NCI-H146 treated with DMSO at 0.1 percent for 48 hours (cell line): ENCODE results near the gene TTC7B.

Source experiments
- DNase-seq: peaks from one replicate; lab custom pipeline; 2025; ENCODE audit not compliant: unreplicated experiment; lab: John Stamatoyannopoulos, UW

TTC7B gene

DNA sequence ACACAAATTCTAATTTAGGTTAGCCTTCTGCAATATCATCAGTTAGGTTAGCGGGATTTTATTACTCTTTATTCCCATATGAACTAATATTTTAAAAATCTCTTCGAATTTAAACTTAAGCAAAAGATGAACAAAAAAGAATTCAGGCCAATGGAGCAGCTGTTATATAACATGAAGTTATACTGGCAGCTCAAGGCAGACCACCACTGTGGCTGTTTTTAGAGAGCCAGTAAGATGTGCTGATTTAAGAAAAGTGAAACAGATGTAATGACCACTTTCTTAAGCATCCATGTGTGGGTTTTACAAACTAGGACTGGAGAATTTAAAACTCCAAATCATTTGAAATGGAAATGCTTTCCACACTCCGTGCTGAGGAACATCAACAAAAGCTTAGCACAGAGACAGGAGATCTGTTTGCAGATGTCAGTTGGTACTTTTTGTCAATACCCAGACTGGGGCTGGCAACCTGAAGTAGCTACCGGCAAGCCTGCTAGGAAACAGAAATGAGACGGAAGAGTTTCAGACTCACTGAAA, 164.9 kb downstream of the TTC7B start:
- no peak for DNase-seq

DNA sequence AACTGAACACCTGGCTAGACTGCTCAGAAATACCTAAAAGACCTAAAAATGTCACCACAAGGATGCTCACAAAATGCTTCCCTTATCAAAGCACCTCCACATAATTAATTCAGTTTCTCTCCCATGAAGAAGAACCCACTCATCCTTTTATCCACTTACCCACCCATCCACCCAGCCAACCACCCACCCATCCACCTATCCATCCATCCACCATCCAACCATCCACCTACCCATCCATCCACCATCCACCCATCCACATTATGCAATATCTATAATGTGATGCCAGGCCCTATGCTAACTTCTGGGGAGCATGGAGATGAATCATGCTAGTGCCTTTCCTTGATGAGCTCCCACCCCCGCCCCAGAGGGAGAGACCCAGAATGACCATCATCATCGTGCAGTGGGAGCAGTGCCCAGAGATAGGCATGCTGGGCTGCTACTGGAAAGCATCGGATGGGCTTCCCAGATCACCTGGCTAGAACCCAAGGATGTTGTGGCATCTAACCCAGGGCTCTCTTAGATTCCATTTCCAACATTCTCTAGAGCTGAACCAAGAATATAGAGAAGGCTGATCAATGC, 166.6 kb downstream of the TTC7B start:
- DNase-seq = no peak

DNA sequence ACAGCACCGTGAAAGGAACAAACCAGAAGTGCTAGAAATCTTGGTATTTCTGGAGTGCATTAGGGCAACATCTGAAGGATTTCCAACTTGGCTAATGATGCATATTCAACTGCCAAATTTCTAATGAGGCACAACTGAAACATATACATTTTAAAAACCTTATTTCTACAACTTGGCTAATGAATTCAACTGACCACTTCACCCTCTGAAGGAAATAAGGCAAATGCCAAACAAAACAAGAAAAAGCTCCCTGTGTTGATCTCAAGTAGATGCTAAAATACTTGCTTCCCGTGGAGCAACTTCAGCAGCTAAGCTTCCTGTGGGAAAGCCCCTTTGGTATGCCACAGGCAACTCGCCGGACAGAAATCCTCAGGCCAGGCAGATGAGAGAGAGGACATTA, 167.1 kb downstream of the TTC7B start:
- no peak for DNase-seq

DNA sequence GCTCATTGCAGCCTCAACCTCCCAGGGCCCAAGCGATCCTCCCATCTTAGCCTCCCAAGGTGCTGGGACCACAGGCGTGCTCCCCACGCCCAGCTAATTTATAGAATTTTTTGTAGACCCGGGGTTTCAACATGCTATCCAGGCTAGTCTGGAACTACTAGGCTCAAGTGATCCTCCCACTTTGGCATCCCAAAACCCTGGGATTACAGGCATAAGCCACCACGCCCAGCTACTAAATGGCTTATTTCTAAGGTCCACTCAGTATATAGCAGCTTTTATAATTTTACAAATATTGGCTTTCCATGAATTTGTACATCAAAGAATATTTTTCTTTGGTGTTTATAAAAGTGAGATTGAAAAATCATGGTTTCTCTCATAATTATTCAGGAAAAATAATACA, 167.8 kb downstream of the TTC7B start:
- no peak for DNase-seq

DNA sequence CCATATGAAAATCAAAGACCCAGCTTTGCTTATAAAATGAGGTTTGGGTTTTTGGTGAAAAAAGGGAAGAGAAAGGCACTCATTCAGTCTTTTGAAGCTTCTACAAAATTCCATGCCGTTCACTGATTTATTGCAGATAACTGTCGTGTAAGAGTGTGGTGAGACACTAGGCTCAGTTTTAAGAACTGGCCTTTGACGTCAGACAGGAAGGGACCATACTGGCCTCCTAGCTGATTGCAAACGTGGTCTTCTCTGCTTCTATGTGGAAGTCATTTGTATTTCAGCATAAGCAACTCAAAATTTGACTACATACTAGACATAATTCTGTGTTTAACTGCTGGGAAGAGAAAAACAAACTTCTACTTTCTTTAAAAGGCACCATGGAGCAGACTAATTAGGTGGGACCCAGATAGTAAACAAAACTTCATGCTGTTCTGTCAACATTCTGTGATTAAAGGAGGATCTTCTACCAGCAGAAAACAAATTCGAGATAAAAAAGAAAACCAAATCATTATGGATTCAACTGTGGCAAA, 168.7 kb downstream of the TTC7B start:
- no peak for DNase-seq

DNA sequence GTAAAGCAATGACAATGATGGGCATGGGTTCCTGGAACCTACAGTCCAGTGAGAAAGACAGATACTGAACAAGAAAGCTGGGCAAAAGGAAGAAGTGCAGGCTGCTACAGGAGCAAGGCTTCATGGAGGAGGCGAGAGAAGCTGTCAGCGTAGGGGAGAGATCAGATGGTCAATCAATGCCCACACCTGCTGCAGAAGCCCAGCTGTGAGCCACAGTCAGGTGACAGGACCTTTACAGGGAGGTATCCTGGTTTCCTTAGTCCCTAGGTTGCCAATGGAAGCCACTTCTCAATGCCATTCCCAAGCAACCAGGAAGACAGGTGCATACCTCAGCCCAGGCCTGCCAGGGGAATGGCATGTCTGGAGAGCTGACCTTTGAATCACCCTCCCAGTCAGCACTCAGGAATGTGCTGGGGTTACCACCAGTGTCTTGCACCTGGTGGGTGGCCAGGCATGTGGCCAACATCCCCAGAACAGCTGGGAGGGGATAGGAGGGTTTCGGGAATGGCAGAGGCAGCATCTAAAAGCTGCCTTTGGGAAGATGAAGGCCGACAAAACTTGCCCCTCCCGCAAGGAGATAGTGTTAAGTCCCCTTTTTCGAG, 170.3 kb downstream of the TTC7B start:
- no peak for DNase-seq

DNA sequence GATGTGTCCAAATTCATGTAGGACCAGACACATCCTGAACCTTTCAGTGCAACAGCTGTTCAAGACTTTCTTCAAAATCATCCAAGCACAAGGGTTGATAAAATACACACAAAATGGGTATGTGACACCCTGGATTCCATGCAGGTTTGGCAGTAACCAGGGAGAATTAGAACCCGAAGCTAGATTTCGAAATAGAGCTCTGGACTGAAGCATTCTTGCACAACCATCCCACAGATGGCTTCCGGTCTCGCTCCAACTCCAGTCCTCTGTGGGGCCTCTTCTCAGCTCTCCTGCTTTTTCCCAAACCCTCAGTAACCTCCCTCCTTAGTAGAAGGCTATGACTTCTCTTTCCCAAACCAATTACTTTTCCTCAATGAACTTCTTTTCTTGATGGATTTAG, 171.3 kb downstream of the TTC7B start:
- no peak for DNase-seq

DNA sequence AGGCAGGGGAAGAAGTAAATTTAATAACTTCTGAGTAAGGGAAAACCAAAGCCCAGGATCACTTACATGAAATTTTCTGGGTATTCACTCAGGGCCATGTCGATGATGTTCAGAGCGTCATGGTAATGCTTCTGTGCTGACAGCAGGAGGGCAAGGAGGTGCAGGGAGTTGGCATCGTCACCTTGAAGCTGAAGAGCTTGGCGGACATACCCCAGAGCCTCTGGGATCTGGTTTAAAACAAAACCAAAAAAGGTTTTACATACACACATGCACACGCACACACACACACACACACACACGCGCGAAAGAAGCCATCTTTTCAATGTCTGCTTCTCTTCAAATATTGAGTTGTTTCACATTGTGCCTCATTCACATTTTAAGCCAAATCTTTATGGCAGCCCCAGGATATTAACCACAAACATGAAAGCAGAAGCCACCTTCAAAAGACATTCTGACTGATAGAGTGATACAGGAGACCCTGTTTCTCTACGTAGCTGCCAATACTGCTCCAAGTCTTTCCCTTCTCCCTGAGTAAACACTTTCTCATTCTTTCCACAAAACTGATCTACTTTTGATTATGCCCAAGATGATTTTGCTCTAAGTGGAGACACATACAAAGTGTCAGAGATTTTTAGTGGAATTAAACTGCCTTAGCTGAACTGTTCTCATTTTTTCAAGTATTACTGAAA, 172.1 kb downstream of the TTC7B start:
- DNase-seq = no peak

DNA sequence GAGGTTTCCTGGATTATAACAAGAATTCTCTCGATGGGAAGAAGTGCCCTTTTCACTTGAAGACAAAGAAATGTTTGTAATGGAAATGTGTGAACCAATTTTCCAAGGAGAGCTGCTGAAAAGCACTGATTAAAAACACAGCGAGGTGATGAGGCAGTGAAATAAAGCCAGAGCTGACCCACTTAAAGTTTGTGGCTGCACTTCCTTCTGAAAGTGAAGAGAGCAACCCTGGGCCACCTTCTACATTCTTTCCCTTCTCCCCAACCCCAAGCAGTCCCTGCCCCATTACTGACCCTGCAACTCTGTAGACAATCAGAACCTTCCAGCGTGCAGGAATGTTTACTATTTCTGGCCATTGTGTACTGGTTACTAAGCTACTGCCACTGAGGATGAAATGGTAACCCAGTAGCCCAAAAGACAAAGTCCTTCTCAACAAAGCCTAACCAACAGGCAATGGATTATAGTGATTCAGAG, 173.9 kb downstream of the TTC7B start:
- no peak for DNase-seq

DNA sequence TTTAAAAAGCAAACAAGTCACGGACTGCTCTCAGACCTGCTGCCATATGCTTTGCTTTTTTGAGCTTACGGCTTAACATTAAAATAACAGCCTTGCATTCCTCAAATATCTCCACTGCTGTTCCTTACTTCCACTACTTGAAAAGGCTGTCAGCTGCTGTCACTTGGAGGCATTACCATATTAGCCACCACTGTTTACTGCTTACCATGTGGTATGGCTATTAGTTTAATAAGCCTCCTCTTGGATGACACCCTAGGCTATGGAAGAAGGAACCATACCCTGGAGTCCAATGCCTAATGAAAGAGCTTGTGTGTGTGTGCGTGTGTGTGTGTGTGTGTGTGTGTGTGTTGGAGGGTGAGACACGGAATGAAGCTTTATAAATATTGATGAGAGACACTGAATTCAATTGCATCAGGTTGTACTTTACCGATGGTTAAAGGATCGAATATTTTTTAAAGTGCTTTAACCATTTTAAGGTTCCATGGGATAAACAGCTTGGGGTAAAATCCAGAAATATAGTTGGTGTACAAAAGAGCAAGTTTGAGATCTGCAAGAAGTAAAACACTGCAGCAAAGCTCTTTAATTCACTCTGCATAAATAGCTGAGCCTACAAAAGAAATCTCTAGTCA, 174.5 kb downstream of the TTC7B start:
- DNase-seq = no peak

DNA sequence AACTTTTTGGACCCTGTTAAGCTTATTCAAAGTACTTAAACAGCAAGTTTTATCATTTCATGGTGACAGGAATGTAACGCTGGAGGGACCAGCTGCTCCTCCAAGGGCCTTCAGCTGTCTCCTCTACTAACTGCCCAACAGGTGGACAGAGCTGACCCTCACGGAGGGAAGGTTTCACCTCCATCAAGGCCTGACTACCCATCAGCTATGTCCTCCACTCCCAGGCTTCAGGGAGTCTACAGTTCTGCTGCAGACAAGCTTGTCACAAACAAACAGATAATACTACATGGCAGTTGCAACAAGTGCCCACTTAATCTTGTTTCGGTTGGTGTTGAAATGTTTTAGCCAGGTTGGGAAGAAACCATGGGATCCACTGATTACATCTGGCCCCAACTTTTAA, 175.1 kb downstream of the TTC7B start:
- no peak for DNase-seq

DNA sequence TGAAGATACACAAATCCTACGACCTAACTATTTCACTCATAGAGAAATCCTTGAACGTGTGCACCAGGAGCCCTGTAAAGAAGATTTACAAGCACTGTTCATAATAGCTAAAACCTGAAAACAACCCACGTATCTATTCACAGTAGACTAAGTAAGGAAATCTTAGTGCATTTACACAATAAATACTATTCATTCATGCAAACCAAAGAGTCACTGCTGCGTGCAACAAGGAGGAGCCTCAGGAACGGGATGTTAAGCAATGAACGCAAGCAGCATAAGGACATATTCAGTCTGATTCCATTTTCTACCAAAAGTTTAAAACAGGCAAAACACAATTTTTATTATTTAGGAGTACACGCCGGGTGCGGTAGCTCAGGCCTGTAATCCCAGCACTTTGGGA, 176.6 kb downstream of the TTC7B start:
- DNase-seq = no peak

DNA sequence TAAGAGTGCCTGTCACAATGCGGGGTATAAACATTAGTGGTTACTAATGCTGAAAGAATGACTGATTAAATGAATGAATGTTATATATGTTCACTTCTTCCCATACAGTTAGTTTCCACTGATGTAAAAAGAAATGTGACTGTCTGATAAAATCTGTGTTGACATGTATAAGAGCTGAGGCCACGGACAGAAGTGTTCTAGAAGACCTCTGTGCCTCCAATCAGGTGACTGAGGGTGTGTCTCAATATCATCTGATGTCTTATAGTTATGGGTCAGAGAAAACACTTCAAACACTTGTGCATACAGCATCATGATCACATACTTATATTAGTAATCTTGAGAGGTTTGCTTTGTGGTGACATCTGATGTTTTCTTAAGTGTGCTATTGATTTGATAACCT, 183.4 kb downstream of the TTC7B start:
- no peak for DNase-seq

DNA sequence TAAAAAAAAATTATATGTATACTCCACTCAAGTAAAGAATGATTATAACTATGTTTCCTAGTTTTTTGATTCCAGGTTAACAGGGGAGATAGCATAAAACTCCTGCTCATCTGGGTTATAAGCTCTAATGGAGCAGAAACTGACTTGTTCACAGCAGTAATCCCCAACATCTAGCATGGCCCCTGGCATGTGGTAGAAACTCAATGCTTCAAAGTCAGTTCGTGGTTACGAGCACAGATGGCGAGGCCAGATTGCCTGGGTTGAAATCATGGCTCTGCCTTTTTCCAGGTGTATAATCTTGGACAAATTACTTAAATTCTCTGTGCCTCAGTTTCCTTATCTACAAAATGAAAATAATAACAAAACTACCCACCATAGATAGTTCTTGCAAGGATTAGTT, 183.8 kb downstream of the TTC7B start:
- DNase-seq = no peak

DNA sequence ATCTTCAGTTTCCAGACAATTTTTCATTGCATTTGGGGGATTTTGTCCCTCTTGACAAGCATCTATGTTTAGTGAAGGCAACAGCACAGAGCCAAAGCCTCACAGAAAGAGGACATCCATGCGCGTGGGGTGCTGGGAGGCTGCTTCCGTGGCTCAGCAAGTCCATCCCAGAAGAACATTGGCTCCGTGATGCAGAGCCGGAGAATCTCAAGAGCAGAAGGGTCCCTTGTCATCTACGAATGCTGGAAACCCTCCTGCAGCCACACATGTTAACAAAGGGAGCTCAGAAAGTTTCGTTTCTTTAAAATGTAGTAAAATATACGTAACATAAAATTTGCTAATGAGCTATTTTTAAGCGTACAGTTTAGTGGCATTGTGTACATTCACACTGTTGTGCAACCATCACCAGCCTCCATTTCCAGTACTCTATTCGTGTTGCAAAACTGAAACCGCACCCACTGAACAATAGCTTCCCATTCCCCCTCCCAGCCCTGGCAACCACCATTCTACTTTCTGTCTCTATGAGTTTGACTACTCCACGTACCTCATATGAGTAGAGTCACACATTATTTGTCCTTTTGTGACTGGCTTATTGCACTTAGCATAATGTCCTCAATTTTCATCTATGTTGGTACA, 185.9 kb downstream of the TTC7B start:
- no peak for DNase-seq

DNA sequence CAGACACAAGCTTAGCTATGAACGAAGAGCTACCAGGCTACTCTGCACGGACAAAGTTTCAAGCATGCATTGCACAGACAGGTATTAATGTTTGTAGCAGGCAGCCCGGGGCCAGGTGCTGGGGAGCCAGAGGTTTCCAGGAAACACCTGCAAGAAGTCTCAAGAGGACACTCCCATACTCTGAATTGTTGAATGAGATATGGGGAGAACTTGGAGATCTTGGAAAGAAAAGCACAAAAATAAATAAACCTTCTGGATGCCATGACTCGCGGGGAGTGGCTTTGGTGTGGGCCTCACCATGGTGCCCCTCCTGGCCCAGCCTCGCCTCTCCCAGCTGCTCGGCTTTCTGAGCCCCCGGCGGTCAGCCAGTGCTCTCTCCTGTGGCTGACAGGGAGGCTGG, 186.8 kb downstream of the TTC7B start:
- no peak for DNase-seq

DNA sequence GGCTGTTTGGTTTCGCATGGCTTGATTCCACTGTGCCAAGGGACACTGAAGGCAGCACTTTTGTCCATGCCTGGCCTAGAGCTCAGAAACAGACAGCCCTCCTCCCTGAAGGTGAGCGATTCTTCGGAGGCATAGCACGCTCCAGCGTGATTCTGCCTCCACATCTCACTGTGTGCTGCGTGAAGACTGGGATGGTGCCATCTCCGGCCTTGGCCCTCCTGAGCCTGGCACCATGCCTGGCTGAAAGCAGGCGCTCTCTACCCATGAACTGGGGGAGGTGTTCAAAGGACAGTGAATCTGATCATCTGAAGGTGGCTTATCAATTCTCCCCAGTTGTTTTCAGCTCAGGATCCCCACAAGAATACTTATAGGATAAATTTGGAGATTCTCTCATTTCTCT, 187.4 kb downstream of the TTC7B start:
- DNase-seq = no peak

DNA sequence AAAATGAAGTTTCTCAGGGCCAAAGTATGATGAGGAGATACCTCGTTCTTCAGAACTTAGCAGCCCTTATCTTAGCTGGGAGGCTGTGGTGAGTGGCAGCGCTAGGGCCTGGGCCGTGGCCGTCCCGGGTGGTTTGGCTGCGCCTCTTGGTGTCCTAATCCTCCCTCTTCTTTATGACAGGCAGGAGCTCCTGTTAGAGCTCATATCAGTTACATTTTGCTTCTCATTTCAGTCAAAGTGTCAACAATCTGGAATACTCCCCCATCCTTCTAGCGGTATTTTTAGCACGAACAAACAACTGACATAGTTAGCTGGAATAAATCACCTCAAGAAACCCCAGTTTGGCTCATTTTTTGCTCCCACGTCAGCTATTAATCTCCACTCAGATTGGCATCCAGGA, 188.8 kb downstream of the TTC7B start:
- DNase-seq = no peak

DNA sequence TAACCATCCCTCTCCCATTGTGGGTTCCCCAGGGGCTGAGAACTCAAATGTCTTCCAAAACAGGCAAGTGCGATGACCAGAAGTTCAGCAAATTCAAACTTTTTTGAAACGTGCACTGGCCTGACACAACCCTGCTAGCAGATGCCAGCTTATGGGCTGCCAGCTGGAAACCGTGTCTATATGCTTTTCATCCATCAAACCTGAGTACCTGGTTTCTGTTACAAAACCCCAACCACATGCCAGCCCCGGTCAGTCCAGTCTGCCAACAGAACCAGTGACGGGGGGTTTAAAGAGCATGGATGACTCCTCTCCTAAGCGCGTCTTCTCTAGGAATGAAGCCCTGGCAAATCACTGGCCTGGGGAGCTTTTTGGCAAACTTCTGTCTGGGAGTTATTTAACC, 189.7 kb downstream of the TTC7B start:
- DNase-seq = no peak

DNA sequence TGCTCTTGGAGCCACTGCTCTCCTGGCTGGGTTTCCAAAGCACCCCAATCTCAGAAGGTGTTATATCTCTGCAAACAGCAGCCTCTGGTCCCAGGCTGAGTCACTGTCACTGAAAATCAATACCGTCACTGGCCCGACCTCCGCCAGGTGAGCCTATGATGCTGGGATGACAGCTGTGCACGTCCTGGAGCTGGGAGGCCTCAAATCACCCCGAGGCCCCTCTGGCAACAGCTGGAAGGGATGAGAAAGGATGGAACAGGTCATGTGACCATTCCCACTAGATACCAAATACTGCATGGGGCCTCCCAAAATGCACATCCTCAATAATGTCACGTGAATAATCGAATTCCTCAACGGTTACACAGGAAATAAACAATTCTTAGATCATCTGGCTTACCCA, 190.8 kb downstream of the TTC7B start:
- peak; percentile 56 for DNase-seq

DNA sequence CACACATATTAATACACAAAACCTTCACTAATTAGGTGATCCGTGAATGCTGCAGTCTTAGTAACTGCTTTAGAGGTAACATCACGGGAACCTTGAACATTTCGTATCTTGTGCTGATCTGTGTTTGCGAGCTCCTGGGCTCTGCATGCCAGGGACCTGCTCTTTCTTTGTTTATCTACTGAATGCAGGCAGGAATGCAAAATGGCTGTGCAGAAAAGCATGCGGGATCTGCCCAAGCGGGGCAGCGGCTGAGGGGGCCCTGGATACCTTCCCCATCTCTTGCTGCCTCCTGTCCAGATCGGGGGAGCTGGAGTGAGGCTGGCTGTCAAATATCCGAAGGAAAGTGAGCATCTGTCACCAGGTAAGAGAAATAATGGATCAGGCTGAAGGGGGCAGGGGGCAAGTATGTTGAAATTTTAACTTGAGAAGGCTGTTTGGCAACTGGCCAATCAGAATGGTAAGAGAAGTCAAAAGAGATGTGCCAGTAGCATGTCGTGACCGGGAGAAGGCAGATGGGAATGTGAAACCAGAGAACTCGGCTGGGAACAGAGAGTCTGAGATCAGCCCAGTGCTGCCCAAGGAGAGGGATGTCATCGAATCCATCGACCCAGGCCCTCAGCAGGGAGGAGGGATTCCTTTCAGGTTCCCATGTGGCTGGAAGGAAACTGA, 191.4 kb downstream of the TTC7B start:
- DNase-seq = no peak
